Colon (tissue), 2 donors: ENCODE measurements around the gene DNAI1.

Source experiments
- FAIRE-seq: peaks from 2 replicates; lab custom pipeline; 2012; peaks lifted over from hg19 to GRCh38; lab: Jason Lieb, UNC
- donor health status: control.
- donor health status: control.

DNAI1 gene

GRCh38 chr9:34491596-34491995 lies 33.0 kb downstream of the DNAI1 start:
- FAIRE-seq, result no peak

- FAIRE-seq, result no peak
Measured at GRCh38 chr9:34492051-34492450, 33.4 kb downstream of the DNAI1 start.

GRCh38 chr9:34493972-34494535 lies 35.4 kb downstream of the DNAI1 start:
- no peak for FAIRE-seq

DNA sequence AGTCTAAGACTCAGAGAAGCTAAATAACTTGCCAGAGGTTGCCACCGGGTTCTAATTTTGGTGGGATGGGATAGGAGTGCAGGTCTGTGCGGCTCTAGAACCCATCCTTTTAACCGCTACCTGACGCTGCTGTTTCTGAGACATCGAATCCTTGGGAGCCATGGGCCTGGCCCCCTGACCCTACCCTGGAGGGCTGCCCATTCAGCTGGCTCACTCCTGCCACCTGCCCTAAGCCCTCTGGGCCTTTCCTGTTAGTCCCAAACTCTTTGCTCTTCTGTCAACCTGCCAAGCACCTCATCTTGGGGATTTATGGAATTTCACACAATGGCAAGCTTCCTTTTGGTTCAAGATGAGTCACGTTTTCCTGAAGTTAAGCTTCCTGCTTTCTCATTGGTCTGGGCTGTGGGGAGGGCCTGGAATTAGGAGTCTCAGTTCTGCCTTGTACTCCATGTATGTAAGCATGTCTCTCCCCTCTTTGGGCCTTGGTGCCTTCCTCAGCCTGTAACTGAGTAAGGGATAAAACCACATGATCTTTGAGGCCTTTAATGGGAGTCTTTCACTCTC lies 37.6 kb downstream of the DNAI1 start:
- FAIRE-seq, result no peak

GRCh38 chr9:34498553-34498952 lies 39.9 kb downstream of the DNAI1 start:
- FAIRE-seq, result no peak

DNA sequence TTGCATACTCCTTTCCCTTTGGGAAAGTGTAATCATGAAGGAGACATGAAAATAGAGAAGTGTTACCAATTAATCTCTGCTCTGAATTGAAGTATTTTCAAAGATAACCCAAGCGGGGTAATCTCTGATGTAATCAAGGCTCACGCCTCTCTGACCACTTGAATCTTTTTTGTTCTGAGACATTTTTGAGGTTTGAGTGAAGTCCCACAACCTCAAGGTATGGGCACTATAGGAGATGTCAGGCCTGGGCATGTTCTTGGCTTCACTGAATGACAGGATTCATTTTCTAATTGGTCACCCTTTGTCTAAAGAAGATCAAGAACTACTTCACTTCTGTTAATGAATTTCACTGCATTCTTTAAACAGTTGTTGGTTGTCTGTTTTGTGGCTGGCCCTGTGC lies 40.5 kb downstream of the DNAI1 start:
- no peak for FAIRE-seq

DNA sequence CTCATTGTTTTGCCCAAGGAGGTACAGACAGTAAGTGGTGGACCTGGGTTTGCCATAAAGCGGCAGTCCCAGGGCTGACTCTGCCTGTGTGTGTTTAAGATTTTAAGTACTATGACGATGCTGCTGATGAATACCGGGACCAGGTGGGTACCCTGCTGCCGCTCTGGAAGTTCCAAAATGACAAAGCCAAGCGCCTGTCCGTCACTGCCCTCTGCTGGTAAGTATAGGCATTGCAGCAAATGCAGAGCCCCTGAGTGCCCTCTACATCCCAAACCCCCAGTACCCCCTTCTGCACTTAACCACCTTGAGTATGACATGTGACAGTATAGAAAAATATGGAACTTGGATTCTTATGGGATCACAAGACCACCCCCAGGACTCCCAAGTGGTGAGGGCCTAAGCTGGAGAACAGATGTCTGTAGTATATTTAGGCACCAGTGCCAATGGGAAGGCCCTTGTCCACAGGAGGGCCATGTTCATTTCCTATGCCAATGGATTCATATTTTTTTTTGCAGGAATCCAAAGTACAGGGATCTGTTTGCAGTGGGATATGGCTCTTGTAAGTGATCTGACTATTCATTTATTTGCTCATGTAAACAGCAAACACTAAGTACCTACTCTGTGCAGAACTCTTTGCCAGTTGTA lies 42.1 kb downstream of the DNAI1 start:
- no peak for FAIRE-seq

- no peak for FAIRE-seq
Measured at GRCh38 chr9:34501372-34501771, 42.8 kb downstream of the DNAI1 start.

GRCh38 chr9:34501889-34502425 lies 43.4 kb downstream of the DNAI1 start:
- no peak for FAIRE-seq

- no peak for FAIRE-seq
Measured at GRCh38 chr9:34502471-34502870, 43.9 kb downstream of the DNAI1 start.

DNA sequence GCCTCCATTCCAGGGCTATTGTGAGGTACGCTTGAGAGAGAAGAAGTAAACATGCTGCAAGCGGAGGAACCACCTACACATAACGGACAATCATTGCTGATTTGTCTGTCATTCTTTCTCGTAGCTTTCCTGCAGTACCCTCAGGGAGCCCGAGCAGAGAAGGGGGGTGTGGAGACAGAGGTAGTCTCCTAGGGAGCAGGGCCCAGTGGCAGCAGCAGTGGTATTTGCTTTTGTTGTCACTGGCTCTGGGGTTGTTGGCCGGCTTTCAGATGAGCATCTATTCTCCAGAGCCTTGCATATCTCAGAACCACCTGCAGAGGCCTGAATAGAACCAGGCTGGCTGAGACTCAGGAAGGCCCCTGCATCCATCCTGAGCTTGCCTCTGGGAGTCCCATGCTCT lies 44.3 kb downstream of the DNAI1 start:
- FAIRE-seq, result no peak

- no peak for FAIRE-seq
Measured at GRCh38 chr9:34503406-34503805, 44.8 kb downstream of the DNAI1 start.

GRCh38 chr9:34505370-34506120 lies 46.9 kb downstream of the DNAI1 start:
- no peak for FAIRE-seq

DNA sequence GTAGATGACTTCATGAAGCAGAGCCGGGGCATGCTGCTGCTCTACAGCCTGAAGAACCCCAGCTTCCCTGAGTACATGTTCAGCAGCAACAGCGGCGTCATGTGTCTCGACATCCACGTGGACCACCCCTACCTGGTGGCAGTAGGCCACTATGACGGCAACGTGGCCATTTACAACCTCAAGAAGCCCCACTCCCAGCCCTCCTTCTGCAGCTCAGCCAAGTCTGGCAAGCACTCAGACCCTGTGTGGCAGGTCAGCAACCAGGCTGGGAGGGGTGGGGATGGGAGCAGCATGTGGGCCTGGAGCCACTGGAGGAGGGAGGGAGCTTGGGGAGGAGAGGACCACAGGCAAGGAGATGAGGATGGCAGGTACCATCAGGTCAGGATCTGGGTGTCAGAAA lies 48.0 kb downstream of the DNAI1 start:
- FAIRE-seq, result no peak

DNA sequence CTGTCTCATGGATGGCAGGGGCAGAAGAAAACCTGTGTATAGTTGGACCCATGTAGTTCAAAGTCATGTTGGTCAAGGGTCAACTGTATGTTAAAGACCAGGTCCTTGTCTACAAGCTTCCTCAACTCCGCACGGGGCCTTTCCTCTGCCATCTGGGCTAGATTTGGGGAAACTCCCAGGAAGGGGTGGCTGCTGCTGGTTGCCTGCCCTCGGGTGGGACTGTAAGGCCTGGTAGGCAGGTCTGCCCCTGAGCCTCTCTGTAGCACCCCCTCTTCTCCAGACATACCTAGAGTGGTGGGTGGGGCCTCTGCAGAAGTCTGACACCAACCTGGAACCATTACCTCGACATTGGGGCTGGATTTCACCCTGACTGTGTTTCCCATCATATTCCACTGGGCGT lies 49.0 kb downstream of the DNAI1 start:
- FAIRE-seq, result no peak

DNA sequence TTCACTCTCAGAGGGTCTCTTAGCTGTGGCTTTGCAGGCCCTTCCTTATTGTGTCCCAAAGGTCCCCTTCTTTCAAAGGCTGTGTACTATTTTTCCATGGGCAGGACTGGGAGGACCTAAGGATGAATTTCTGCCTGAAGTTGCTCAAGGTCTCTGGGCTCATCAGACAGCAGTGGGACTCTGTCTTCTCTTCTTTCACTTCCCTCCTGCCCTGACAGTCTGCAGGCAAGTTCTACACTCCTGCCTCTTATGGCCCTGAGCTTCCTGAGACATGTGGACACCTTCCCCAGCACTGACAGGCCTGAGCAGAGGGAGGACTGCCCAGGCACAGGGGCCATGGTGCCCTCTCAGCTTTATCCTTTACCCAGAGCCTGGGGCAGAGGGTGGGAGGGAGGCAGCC lies 49.4 kb downstream of the DNAI1 start:
- FAIRE-seq, result no peak

DNA sequence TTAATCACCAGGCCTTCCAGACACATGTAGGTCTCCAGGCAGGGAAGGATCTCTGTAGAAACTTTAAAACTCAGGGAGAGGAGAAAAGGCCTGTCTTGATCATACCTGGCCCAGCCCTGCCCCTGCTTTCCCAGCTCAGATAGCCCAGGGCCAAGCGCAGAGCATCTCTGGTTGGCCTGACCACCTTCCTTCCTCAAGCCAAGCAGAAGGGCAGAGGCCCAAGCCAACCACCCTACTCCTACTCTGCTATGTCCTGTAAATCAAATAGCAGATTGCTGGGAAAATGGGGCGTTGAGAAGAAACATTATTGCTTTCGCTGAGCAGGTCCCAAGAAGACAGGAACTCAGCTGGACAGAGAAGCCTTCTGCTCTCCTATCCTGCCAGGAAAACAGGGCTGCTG lies 49.9 kb downstream of the DNAI1 start:
- no peak for FAIRE-seq

DNA sequence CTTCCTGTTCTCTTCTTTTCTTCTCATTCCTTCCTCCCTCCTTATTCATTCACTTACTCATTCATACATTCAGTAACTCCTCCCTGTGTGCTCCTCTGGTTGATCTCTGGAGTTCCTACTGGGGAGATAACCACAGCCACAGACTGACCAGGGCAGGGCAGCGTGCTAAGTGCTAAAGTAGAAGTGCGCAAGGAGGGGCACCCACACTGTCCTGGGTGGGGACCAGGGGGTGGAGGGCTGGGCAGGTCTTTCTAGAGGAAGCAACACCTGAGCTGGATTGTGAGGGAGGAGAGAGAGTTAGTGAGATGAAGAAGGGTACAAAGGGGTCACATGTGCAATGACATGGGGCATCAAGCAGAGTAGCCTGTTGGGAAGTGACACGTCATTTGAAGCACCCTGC lies 50.3 kb downstream of the DNAI1 start:
- FAIRE-seq, result no peak

GRCh38 chr9:34510497-34511468 lies 52.2 kb downstream of the DNAI1 start:
- no peak for FAIRE-seq

- no peak for FAIRE-seq
Measured at GRCh38 chr9:34512131-34513078, 53.8 kb downstream of the DNAI1 start.
